Activated T-helper 1 cell treated with anti-CD3 and anti-CD28 coated beads, Interleukin-12 subunit alpha, Interleukin-12 subunit beta, Interleukin-2, Interleukin-4 antibody, amounts not matched to agents 30 ng/mL and 10 ng/mL and 1 ng/mL, durations not matched to agents 14 hours and 24 hours and 36 hours (primary cell): ENCODE measurements around the gene TXK. TPM values are rescaled to one million over a fixed set of nuclear protein-coding genes. Genes with fewer than 3 reads are reported as not detected.
"Not testable (repeated sequence)": the region's sequence is repeated elsewhere in the genome, so short reads cannot be mapped to it uniquely, and the experiment has no call there.

Experiments used
- DNase-seq: peaks from one replicate; pipeline ENCODE4 v3.0.0; 2021; ENCODE audit warnings: low spot score
- H3K27ac Mint-ChIP-seq: one replicate; pipeline ENCODE4 v1.8.0; 2021; ENCODE audit warnings: mild to moderate bottlenecking, mixed read lengths
- H3K27me3 Mint-ChIP-seq: one replicate; pipeline ENCODE4 v1.8.0; 2022; ENCODE audit warnings: mild to moderate bottlenecking, moderate library complexity, mixed read lengths; ENCODE audit not compliant: insufficient read depth
- H3K36me3 Mint-ChIP-seq: one replicate; pipeline ENCODE4 v1.8.0; 2021; ENCODE audit warnings: low read depth, mixed read lengths
- H3K4me1 Mint-ChIP-seq: one replicate; pipeline ENCODE4 v1.8.0; 2021; ENCODE audit warnings: low read depth, mixed read lengths
- H3K4me3 Mint-ChIP-seq: one replicate; pipeline ENCODE4 v1.8.0; 2021; ENCODE audit warnings: mild to moderate bottlenecking, moderate library complexity, mixed read lengths
- H3K9me3 Mint-ChIP-seq: one replicate; pipeline ENCODE4 v1.8.0; 2021; ENCODE audit warnings: mixed read lengths
- intact Hi-C: fragments of 100-400 bp; cut with micrococcal nuclease; formaldehyde crosslinking; loops from one replicate; pipeline ENCODE4 v1.15.1; 2024
- total RNA-seq: library from RNA; stranded (reverse); gene quantifications from 2 replicates; pipeline ENCODE4 v1.2.3, GENCODE V29; 2022

The TXK gene
- total RNA-seq = 12.5 and 12.7 TPM in 2 replicates

GRCh38 chr4:48134081-48134480 is at the start of gene TXK:
Gene TXK, minus strand, starts transcription at chr4:48134250. Its CDS starts 80 bp downstream, at chr4:48134170.
- H3K4me1 Mint-ChIP-seq = peaks cover 83% of the 10 kb centered on the region
- H3K9me3 Mint-ChIP-seq = no peaks in the 10 kb centered on the region
- H3K27me3 Mint-ChIP-seq = no peaks in the 10 kb centered on the region
- intact Hi-C loops = no loop called here
- peak within 1 kb of the TSS; percentile 90 for H3K4me3 Mint-ChIP-seq
- peaks cover 10% of the 10 kb centered on the region for H3K36me3 Mint-ChIP-seq
- peak; percentile 19 for DNase-seq
- peak within 1 kb of the TSS; percentile 88 for H3K27ac Mint-ChIP-seq

GRCh38 chr4:48180234-48180633 is 46.2 kb upstream of the TXK start:
- Mint-ChIP-seq H3K27me3 (no peaks in the 10 kb centered on the region), H3K4me1 (peaks cover 5% of the 10 kb centered on the region), H3K36me3 (no peaks in the 10 kb centered on the region), H3K27ac (no peak overlapping the region), H3K4me3 (no peak overlapping the region), H3K9me3 (no peaks in the 10 kb centered on the region)
- intact Hi-C loops = no loop called here
- DNase-seq = no peak

- no peaks in the 10 kb centered on the region for H3K36me3 Mint-ChIP-seq
- intact Hi-C loops = no loop called here
- H3K27ac Mint-ChIP-seq = no peak overlapping the region
- no peaks in the 10 kb centered on the region for H3K9me3 Mint-ChIP-seq
- H3K27me3 Mint-ChIP-seq = no peaks in the 10 kb centered on the region
- peaks cover 6% of the 10 kb centered on the region for H3K4me1 Mint-ChIP-seq
- no peak for DNase-seq
- no peak overlapping the region for H3K4me3 Mint-ChIP-seq
Observed at GRCh38 chr4:48178931-48179330, 44.9 kb upstream of the TXK start.

- no peaks in the 10 kb centered on the region for H3K9me3 Mint-ChIP-seq
- intact Hi-C loops = no loop called here
- H3K36me3 Mint-ChIP-seq = no peaks in the 10 kb centered on the region
- H3K4me3 Mint-ChIP-seq = no peak overlapping the region
- no peak overlapping the region for H3K27ac Mint-ChIP-seq
- no peak for DNase-seq
- peaks cover 16% of the 10 kb centered on the region for H3K4me1 Mint-ChIP-seq
- no peaks in the 10 kb centered on the region for H3K27me3 Mint-ChIP-seq
Observed at GRCh38 chr4:48175806-48176205, 41.8 kb upstream of the TXK start.

- no peaks in the 10 kb centered on the region for H3K9me3 Mint-ChIP-seq
- H3K27me3 Mint-ChIP-seq = no peaks in the 10 kb centered on the region
- no peaks in the 10 kb centered on the region for H3K36me3 Mint-ChIP-seq
- DNase-seq = no peak
- no peak overlapping the region for H3K4me3 Mint-ChIP-seq
- intact Hi-C loops = no loop called here
- H3K4me1 Mint-ChIP-seq = peaks cover 16% of the 10 kb centered on the region
- no peak overlapping the region for H3K27ac Mint-ChIP-seq
Observed at GRCh38 chr4:48175328-48175727, 41.3 kb upstream of the TXK start.

- DNase-seq = no peak
- H3K4me3 Mint-ChIP-seq = no peak overlapping the region
- no peaks in the 10 kb centered on the region for H3K36me3 Mint-ChIP-seq
- no peaks in the 10 kb centered on the region for H3K27me3 Mint-ChIP-seq
- intact Hi-C loops = no loop called here
- H3K9me3 Mint-ChIP-seq = no peaks in the 10 kb centered on the region
- H3K4me1 Mint-ChIP-seq = peaks cover 11% of the 10 kb centered on the region
- peak overlapping the region; percentile 16 for H3K27ac Mint-ChIP-seq
Observed at GRCh38 chr4:48173056-48173991, 39.3 kb upstream of the TXK start.

- DNase-seq = no peak
- Mint-ChIP-seq H3K27me3 (no peaks in the 10 kb centered on the region), H3K27ac (no peak overlapping the region), H3K9me3 (no peaks in the 10 kb centered on the region), H3K4me3 (no peak overlapping the region), H3K36me3 (peaks cover 1% of the 10 kb centered on the region), H3K4me1 (peaks cover 15% of the 10 kb centered on the region)
- intact Hi-C loops = no loop called here
Observed at GRCh38 chr4:48172651-48173050, 38.6 kb upstream of the TXK start.

GRCh38 chr4:48169636-48170035 is 35.6 kb upstream of the TXK start:
- Mint-ChIP-seq H3K4me1 (peaks cover 17% of the 10 kb centered on the region), H3K4me3 (no peak overlapping the region)
- intact Hi-C loops = no loop called here

GRCh38 chr4:48167538-48168263 is 33.7 kb upstream of the TXK start:
- DNase-seq = no peak
- Mint-ChIP-seq H3K4me3 (no peak overlapping the region), H3K27me3 (no peaks in the 10 kb centered on the region), H3K4me1 (peaks cover 6% of the 10 kb centered on the region), H3K36me3 (peaks cover 2% of the 10 kb centered on the region), H3K9me3 (no peaks in the 10 kb centered on the region), H3K27ac (no peak overlapping the region)
- intact Hi-C loops = loop anchor here (1.0 kb wide), 1 partner anchor 39 kb away; no protein-coding TSS in a partner anchor

More at GRCh38 chr4:48169636-48170035, 35.6 kb upstream of the TXK start:
- Mint-ChIP-seq H3K36me3 (peaks cover 2% of the 10 kb centered on the region), H3K9me3 (no peaks in the 10 kb centered on the region), H3K27me3 (no peaks in the 10 kb centered on the region), H3K27ac (no peak overlapping the region)
- no peak for DNase-seq

- H3K27ac Mint-ChIP-seq, H3K4me3 Mint-ChIP-seq, intact Hi-C loops, DNase-seq, H3K27me3 Mint-ChIP-seq, H3K9me3 Mint-ChIP-seq, H3K36me3 Mint-ChIP-seq: not testable (repeated sequence)
- H3K4me1 Mint-ChIP-seq = peaks cover 16% of the 10 kb centered on the region
Observed at GRCh38 chr4:48164561-48164960, 30.5 kb upstream of the TXK start.

- intact Hi-C loops = no loop called here
- Mint-ChIP-seq H3K4me1 (peaks cover 16% of the 10 kb centered on the region), H3K27ac (no peak overlapping the region), H3K4me3 (no peak overlapping the region), H3K36me3 (peaks cover 5% of the 10 kb centered on the region), H3K27me3 (no peaks in the 10 kb centered on the region), H3K9me3 (no peaks in the 10 kb centered on the region)
- no peak for DNase-seq
Observed at GRCh38 chr4:48163746-48164145, 29.7 kb upstream of the TXK start.

GRCh38 chr4:48162162-48162561 is 28.1 kb upstream of the TXK start:
- H3K4me1 Mint-ChIP-seq = peaks cover 10% of the 10 kb centered on the region
- no peaks in the 10 kb centered on the region for H3K27me3 Mint-ChIP-seq
- DNase-seq = no peak
- H3K9me3 Mint-ChIP-seq = peaks cover 3% of the 10 kb centered on the region
- no peak overlapping the region for H3K4me3 Mint-ChIP-seq
- peaks cover 2% of the 10 kb centered on the region for H3K36me3 Mint-ChIP-seq
- intact Hi-C loops = loop anchor here (1.0 kb wide), 1 partner anchor 97 kb away; no protein-coding TSS in a partner anchor
- peak overlapping the region; percentile 6 for H3K27ac Mint-ChIP-seq

GRCh38 chr4:48157271-48157670 is 23.2 kb upstream of the TXK start:
- Mint-ChIP-seq H3K4me3 (no peak overlapping the region), H3K27ac (peak overlapping the region; percentile 14), H3K9me3 (peaks cover 23% of the 10 kb centered on the region), H3K27me3 (no peaks in the 10 kb centered on the region), H3K4me1 (peaks cover 6% of the 10 kb centered on the region), H3K36me3 (peaks cover 9% of the 10 kb centered on the region)
- intact Hi-C loops = no loop called here
- no peak for DNase-seq
